Activated CD4-positive, alpha-beta T cell treated with anti-CD3 and anti-CD28 coated beads, Interleukin-2, amount 10 ng/mL, durations not matched to agents 24 days and 14 days (primary cell): Measurements from ENCODE around the gene SND1. TPM values are rescaled to one million over a fixed set of nuclear protein-coding genes. Genes with fewer than 3 reads are reported as not detected.

Source experiments
- DNase-seq: peaks from one replicate; pipeline ENCODE4 v3.0.0; 2022
- H3K27ac Mint-ChIP-seq: one replicate; pipeline ENCODE4 v1.8.0; 2022; ENCODE audit warnings: mild to moderate bottlenecking, mixed read lengths
- H3K27me3 Mint-ChIP-seq: one replicate; pipeline ENCODE4 v1.8.0; 2022; ENCODE audit warnings: mixed read lengths
- H3K36me3 Mint-ChIP-seq: one replicate; pipeline ENCODE4 v1.8.0; 2022; ENCODE audit warnings: low read depth, mild to moderate bottlenecking, mixed read lengths
- H3K4me1 Mint-ChIP-seq: one replicate; pipeline ENCODE4 v1.8.0; 2021; ENCODE audit warnings: mixed read lengths
- H3K4me3 Mint-ChIP-seq: one replicate; pipeline ENCODE4 v1.8.0; 2022; ENCODE audit warnings: mild to moderate bottlenecking, moderate library complexity, mixed read lengths
- H3K9me3 Mint-ChIP-seq: one replicate; pipeline ENCODE4 v1.8.0; 2021; ENCODE audit warnings: mixed read lengths
- intact Hi-C: fragments of 100-400 bp; cut with micrococcal nuclease; formaldehyde crosslinking; loops from one replicate; pipeline ENCODE4 v1.15.1; 2023
- total RNA-seq: library from RNA; stranded (reverse); gene quantifications from 2 replicates; pipeline ENCODE4 v1.2.3, GENCODE V29; 2022

The SND1 gene
- total RNA-seq, 1 donor from 2014 or later = 295 TPM

DNA sequence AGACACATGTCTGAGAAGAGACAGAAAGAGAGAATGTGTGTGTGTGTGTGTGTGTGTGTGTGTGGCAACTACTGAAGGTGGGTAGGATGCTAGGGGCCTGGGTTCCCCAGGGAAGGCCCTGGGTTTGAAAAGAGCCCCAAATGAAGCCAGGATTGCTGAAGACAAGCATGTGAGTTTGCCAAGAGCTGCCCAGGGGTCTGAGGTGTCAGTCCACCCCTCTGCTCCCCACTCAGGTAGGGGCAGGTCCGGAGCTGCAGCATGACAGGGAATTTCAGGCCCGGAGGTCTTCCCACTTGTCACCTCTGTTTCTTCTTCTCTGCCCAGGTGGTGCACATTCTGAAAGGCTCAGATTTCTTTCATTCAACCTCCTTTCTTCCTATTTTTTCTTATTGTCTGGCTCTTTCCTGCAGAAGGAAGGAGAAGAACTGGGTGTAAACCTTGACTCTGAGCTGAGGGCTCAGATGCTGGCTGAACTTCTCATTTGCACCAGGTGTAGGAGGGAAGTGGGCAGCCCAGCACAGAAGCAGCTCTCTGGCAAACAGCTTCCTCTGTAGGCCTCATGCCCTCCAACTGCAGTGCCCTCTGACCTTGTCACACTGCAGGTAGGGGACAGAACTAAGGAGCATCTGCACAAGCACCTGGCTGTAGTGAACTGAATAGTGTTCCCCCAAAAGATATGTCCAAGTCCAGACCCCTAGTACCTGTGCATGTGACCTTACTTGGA, 458.8 kb downstream of the SND1 start:
- DNase-seq = no peak
- intact Hi-C loops = no loop called here
- Mint-ChIP-seq H3K4me1 (peaks cover 39% of the 10 kb centered on the region), H3K9me3 (no peaks in the 10 kb centered on the region), H3K27me3 (peaks cover 10% of the 10 kb centered on the region), H3K4me3 (no peak overlapping the region), H3K36me3 (no peaks in the 10 kb centered on the region), H3K27ac (no peak overlapping the region)

DNA sequence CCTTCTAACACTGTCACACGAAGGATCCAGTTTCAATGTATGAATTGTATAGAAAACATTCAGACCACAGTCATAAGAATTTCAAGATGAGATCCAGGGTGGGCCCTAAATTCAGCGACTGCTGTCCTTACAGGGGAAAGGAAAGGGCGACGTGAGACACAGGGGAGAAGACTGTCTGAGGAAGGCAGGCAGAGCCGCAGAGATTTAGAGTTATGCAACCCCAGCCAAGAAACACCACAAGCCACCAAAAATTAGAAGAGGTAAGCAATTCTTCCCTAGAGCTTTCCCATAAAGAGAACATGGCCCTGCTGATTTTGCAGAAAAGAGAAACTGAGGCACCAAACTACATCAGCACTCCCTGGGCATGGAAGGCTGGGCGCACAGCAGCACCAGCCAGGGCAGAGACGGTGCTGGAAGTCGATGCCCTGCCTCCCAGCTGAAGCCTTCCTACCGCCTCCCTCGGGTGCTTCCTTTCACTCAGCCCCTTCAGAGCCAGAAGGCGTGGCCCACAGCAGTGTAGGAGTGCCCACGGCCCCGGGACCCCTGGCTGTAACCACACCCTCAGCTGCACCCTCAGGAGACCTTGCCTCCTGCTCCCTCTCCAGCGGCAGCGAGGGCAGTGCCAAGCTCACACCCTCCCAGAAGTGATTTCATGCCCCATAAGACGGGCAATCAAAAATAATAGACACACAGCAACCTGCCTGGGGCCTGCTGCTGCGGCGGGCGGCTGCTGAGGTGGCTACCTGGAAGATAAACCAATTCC, 460.2 kb downstream of the SND1 start:
- Mint-ChIP-seq H3K27me3 (peaks cover 10% of the 10 kb centered on the region), H3K36me3 (no peaks in the 10 kb centered on the region), H3K4me3 (no peak overlapping the region), H3K4me1 (peaks cover 33% of the 10 kb centered on the region), H3K9me3 (no peaks in the 10 kb centered on the region), H3K27ac (no peak overlapping the region)
- no peak for DNase-seq
- intact Hi-C loops = no loop called here

DNA sequence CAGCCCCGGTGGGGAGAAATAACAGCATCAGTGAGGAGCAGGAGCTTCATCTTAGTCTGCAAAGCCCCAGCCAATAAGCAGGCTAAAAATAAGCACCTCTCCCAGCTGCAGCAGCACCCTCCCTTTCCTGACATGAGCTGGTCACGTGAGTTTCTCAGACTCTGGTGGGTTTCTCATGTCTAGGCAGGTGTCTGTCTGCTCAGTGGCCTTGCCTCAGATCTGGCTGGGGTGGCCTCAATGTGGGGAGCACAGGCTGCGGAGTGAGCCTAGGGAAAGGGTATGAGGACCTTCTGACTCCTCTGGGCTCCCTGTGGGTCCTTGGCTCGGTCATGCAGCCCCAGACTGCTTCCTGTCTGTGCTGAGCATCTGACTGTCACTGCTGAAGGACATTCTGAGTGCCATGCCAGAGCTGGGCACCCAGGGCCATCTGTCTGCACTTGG, 460.8 kb downstream of the SND1 start:
- H3K27me3 Mint-ChIP-seq = peaks cover 10% of the 10 kb centered on the region
- H3K9me3 Mint-ChIP-seq = no peaks in the 10 kb centered on the region
- H3K4me3 Mint-ChIP-seq = no peak overlapping the region
- intact Hi-C loops = no loop called here
- peak; percentile 59 for DNase-seq
- H3K36me3 Mint-ChIP-seq = no peaks in the 10 kb centered on the region
- no peak overlapping the region for H3K27ac Mint-ChIP-seq
- peaks cover 31% of the 10 kb centered on the region for H3K4me1 Mint-ChIP-seq

DNA sequence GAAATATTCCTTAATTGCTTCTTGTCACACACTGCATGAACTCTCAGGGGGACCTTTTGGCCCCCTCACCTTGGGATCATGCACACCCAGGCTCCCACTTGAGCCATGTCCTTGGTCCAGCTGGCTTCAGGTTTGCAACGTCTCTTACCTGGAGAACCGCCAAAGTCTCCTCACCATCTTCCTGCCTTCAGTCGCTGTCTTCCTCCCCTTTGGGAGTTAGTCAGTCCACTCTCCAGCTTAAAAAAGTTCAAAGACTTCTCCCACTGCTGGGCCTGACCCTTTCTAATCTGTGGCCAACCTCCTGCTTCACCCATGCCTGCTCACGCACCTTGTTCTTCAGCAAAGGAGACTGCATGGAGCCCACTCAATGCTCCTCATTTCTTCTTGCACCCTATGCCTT, 461.8 kb downstream of the SND1 start:
- no peak overlapping the region for H3K27ac Mint-ChIP-seq
- intact Hi-C loops = no loop called here
- no peaks in the 10 kb centered on the region for H3K9me3 Mint-ChIP-seq
- no peak overlapping the region for H3K4me3 Mint-ChIP-seq
- peaks cover 30% of the 10 kb centered on the region for H3K4me1 Mint-ChIP-seq
- H3K36me3 Mint-ChIP-seq = no peaks in the 10 kb centered on the region
- no peak for DNase-seq
- peaks cover 13% of the 10 kb centered on the region for H3K27me3 Mint-ChIP-seq

DNA sequence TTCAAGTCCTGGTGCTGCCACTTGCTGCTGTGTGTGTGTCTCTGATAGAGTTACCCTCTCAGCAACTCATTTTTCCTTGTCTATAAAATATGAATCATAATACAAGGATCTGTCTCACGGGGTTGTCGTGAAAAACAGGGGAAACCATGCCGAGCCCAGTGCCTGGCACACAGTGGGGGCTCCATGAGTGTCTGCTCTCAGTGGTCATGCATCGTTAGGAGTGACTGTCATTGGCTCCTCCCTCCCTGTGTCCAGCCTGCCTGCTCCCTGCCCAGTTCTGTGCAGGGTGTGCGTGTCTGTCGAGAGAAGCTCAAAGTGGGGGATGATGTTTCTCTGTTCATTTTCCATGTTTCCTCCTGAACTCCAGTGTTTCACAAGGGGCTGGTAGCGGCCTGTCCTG, 462.8 kb downstream of the SND1 start:
- Mint-ChIP-seq H3K4me1 (peaks cover 20% of the 10 kb centered on the region), H3K36me3 (no peaks in the 10 kb centered on the region), H3K27me3 (peaks cover 13% of the 10 kb centered on the region), H3K9me3 (no peaks in the 10 kb centered on the region), H3K27ac (no peak overlapping the region), H3K4me3 (no peak overlapping the region)
- no peak for DNase-seq
- intact Hi-C loops = no loop called here

DNA sequence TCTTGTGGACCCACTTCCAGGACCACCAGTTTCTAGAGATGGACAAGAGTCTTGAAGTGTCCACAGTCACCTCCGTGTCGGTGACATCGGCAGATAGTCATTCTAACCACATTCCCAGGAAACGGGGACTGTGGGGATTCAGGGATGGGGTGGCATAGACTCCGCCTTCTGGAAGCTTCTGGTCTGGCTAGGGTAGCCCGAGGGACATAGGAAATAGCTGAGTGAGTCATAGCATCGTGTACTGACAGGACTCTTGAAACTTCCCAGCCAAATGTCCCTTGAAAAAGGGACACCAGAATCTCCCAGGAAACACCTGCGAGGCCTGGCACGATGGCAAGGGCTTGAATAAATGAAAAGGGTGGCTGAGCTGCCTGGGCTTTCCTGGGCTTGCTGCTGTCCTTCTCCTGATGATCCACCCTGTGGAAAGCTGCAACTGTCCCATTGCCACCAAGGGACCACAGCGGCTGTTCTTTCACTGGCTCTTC, 463.4 kb downstream of the SND1 start:
- Mint-ChIP-seq H3K4me1 (peaks cover 19% of the 10 kb centered on the region), H3K9me3 (no peaks in the 10 kb centered on the region), H3K27me3 (peaks cover 16% of the 10 kb centered on the region), H3K27ac (no peak overlapping the region), H3K4me3 (no peak overlapping the region), H3K36me3 (no peaks in the 10 kb centered on the region)
- DNase-seq = no peak
- intact Hi-C loops = no loop called here

DNA sequence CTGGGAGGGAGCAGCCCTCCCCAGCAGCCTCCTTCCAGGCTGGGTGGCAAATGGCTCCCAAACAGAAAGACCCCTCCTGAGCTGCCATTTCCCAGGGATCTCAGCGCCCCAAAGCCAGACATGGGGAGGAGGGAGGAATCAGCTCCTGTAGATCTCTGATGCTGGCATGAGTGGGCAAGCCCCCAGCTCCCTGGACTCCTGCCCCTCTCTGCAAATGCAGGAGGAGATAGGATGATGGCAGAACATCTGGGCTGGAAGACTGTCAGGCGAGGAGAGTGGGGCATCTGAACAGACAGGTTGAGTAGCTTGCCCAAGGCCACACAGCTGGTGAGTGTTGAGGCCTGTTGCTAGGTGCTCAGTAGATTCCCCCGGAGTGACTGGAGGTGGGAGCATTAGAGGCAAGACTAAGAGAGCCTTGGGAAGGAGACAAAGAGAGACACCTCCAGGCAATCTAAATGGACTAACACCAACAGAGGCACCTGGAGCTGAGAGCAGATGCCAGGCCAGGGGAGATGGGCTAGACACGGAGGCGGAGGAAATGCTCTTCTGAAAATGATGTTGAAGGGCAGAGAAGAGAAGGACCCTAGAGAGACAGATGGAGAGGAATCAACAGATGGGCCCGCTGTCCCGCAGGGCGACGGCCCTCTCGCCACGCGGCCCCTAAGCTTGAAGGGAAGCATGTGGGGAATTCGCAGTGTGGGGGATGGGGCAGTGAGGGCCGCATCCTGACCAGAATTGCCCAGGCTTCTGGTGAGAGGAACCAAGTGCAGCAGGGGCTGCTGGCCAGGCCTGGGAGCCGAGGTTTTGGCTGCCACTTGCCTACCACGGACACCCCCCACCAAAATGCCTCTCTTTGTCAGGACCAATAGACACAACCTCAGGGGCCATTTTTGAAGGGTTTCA, 464.1 kb downstream of the SND1 start:
- peaks cover 15% of the 10 kb centered on the region for H3K4me1 Mint-ChIP-seq
- no peak overlapping the region for H3K27ac Mint-ChIP-seq
- no peaks in the 10 kb centered on the region for H3K9me3 Mint-ChIP-seq
- intact Hi-C loops = no loop called here
- DNase-seq = no peak
- H3K4me3 Mint-ChIP-seq = no peak overlapping the region
- H3K27me3 Mint-ChIP-seq = peaks cover 17% of the 10 kb centered on the region
- H3K36me3 Mint-ChIP-seq = no peaks in the 10 kb centered on the region

DNA sequence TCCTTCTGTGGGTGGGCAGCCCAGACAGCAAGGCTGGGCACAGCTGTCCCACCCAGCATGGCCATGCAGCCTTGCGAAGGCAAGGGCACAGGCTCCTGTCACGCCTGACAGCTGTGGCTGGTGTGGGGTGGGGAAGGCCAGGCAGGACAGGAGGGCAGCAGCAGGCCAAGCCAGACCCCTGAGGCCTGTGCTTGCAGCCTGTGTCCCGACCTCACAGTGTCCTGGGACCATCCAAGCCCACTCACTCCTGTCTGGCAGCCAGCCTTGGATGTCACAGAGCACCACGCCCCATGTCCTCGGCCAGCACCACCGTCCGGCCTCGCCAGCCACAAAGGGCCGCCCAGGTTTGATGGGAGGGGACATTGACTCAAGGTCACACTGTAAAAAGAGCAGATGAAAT, 464.7 kb downstream of the SND1 start:
- Mint-ChIP-seq H3K4me1 (peaks cover 11% of the 10 kb centered on the region), H3K27ac (no peak overlapping the region), H3K9me3 (no peaks in the 10 kb centered on the region), H3K4me3 (no peak overlapping the region), H3K27me3 (peaks cover 17% of the 10 kb centered on the region), H3K36me3 (no peaks in the 10 kb centered on the region)
- intact Hi-C loops = no loop called here
- no peak for DNase-seq

DNA sequence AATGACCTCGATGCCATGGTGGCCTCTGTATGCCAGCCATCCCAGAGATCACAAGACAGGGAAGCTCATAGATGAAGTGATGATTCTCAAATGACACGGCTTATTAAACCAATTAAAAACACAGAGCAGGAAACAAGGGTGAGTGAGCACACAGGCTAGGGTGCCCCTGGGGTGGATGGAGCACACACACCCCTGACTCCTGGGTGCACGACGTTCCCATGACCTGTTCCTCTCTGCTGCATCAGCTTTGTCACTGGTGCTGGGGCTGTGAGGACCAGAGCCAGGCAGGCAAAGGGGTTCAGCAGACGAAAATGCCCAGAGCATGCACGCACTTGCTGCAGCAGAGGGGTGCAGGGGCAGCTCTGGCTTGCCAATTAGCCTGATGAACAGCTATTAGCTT, 465.7 kb downstream of the SND1 start:
- intact Hi-C loops = no loop called here
- no peak for DNase-seq
- no peaks in the 10 kb centered on the region for H3K9me3 Mint-ChIP-seq
- H3K4me1 Mint-ChIP-seq = peaks cover 7% of the 10 kb centered on the region
- H3K4me3 Mint-ChIP-seq = no peak overlapping the region
- no peak overlapping the region for H3K27ac Mint-ChIP-seq
- peaks cover 15% of the 10 kb centered on the region for H3K27me3 Mint-ChIP-seq
- H3K36me3 Mint-ChIP-seq = no peaks in the 10 kb centered on the region

DNA sequence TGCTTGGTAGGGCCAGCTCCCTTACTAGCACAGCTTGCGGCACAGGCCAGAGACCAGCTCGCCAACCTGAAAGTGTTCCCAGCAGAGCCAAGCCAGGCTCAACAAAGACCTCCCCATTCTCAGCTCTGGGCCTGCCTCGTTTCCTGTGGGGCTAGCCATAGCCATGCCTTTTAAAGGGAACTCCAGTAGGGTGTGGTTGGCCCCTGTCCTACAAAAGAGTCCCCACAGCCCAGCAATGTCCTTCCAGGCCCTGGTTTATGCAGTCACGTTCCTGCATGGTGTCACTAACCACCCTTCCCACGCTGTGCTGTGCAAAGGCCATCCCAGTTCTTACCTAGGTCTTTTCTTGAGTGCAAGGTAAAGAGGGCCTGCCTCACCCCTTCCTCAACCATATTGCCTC, 467.0 kb downstream of the SND1 start:
- H3K4me3 Mint-ChIP-seq = no peak overlapping the region
- H3K27ac Mint-ChIP-seq = no peak overlapping the region
- peaks cover 7% of the 10 kb centered on the region for H3K4me1 Mint-ChIP-seq
- peaks cover 18% of the 10 kb centered on the region for H3K27me3 Mint-ChIP-seq
- intact Hi-C loops = no loop called here
- H3K36me3 Mint-ChIP-seq = no peaks in the 10 kb centered on the region
- no peak for DNase-seq
- no peaks in the 10 kb centered on the region for H3K9me3 Mint-ChIP-seq

DNA sequence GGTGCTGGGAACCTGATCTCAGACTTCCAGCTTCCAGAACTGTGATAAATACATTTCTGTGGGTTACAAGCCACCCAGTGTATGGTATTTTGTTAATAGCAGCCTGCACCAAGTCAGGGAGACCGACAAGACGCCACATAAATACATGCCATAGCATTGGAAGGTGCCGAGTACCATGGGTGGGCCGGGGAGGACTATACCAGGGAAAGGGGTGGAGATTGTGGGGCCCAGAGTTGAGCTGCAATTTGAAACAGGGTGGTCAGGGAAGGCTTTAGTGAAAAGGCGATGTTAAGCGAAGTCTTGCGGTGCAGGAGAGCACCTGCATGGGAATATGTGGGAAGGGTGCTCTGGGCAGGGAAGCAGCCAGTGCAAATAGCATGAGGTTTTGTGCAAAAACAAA, 468.1 kb downstream of the SND1 start:
- H3K36me3 Mint-ChIP-seq = no peaks in the 10 kb centered on the region
- no peak overlapping the region for H3K4me3 Mint-ChIP-seq
- no peak overlapping the region for H3K27ac Mint-ChIP-seq

DNA sequence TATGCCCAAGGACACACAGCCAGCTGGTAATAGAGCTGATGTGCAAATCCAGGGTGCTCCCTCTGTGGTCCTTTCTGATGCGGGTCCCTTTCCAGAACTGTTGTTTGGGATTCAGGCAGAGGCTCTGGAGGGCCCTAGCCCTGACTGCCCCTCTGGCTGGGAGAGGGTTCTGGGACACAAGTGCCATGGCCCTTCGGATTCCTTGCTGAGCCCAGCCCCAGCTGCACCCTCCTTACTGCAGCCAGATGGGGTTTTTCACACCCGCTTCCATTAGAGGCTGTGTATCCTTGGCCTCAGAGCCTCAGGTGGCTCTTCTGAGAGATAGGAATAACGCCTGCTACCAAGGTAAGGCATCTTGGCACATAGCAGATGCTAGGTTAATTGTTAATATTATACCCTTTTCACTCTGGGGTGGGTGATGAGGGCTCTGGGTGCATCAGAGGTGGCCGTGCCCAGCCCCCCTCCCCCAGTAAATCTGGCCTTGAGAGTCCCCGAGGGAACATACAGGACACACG, 469.0 kb downstream of the SND1 start:
- no peaks in the 10 kb centered on the region for H3K9me3 Mint-ChIP-seq
- intact Hi-C loops = no loop called here
- H3K4me1 Mint-ChIP-seq = peaks cover 7% of the 10 kb centered on the region
- H3K36me3 Mint-ChIP-seq = no peaks in the 10 kb centered on the region
- no peak overlapping the region for H3K4me3 Mint-ChIP-seq
- no peak overlapping the region for H3K27ac Mint-ChIP-seq
- no peak for DNase-seq
- peaks cover 19% of the 10 kb centered on the region for H3K27me3 Mint-ChIP-seq

More for the DNA sequence above, 468.1 kb downstream of the SND1 start:
- intact Hi-C loops = no loop called here
- no peak for DNase-seq
- peaks cover 7% of the 10 kb centered on the region for H3K4me1 Mint-ChIP-seq
- peaks cover 15% of the 10 kb centered on the region for H3K27me3 Mint-ChIP-seq
- no peaks in the 10 kb centered on the region for H3K9me3 Mint-ChIP-seq

DNA sequence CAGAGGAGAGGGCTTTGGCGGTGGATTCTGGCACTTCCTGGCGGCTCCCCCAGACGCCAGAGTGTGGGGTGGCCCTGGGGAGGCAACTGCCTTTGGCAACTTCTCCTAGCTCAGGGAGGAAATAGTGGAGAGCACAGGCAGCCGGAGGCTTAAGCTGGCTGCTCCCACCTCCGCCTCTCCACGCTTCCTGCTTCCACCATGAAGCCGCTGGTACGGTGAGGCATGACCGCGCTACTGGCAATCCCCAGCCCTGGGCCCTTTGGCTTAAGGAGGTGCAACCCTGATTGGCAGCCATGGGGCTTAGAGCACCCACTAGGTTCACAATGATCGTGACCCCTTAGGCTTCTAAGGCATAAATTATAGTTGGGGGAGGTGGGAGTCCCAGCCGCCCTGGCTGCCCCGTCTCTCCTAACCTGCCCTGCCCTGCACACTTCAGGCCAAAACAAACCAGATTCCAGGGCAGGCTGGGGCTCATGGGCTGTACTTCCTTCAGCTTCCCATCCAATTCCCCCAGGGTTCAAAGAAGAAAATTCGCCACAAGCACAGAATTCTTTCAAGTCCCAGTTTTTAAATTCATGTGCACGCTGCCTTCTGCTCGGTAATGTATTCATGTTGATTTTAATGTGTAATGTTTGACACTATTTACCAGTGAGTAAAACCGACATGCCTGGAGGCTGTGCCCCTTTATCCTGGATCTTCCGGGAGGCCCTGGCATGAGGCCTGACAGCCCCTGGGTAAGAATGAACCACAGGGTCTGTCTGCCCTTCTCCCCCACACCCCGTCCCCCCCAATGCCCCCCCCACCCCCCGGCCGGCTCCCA, 469.9 kb downstream of the SND1 start:
- no peak overlapping the region for H3K4me3 Mint-ChIP-seq
- peaks cover 23% of the 10 kb centered on the region for H3K27me3 Mint-ChIP-seq
- peaks cover 7% of the 10 kb centered on the region for H3K4me1 Mint-ChIP-seq
- H3K36me3 Mint-ChIP-seq = no peaks in the 10 kb centered on the region
- H3K27ac Mint-ChIP-seq = no peak overlapping the region
- no peaks in the 10 kb centered on the region for H3K9me3 Mint-ChIP-seq
- DNase-seq = no peak
- intact Hi-C loops = no loop called here
